ENCODE results near the gene AMD1. TPM values are rescaled to one million over a fixed set of nuclear protein-coding genes. Genes with fewer than 3 reads are reported as not detected.

AMD1 gene
- total RNA-seq, 2 donors from 2014 or later: 70.4 to 72.7 TPM

DNA sequence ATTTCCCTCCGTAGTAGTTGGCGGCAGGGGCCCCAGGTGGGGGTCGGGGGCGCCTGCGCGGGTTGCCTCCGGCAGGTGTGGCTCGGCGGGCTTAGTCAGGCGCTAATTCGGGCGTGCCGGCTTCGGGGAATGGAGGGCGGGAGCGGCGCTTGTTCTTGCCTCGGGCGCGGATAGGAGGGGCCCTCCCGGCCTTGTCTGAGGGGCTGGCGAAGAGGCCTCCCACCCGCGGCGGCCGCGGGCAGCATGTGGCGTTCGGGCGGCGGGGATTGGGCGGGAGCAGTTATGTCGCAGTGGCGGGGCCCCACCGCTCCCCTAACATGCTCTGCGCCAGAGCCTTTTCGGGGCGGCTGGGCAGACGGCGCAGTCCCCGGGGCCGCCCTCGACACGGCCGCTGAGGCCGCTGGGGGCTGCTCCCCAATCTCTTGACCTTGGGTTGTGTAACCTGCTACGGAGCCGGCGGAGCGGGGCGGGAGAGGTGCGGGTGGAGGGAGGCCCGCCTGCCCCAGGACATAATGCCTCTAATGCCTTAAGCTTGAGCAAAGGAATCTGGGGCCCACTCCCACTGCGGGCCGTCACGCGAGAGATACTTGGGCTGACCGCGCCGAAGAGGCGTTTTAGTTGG lies 1.1 kb downstream of the AMD1 start:
- Histone ChIP-seq H3K9me3 (no peaks in the 10 kb centered on the region), H3K4me3 (peak overlapping the region; percentile 90), H3K4me1 (peaks cover 24% of the 10 kb centered on the region), H3K27ac (peak overlapping the region; percentile 92), H3K36me3 (no peaks in the 10 kb centered on the region), H3K9ac (ENCODE audit: low read depth in 2 of 2, low read length in 2 of 2) (peak overlapping the region; percentile 97 to 98), H3K27me3 (no peaks in the 10 kb centered on the region)
- DNase-seq: peak; percentile 62
- TF ChIP-seq, protein P1, sequence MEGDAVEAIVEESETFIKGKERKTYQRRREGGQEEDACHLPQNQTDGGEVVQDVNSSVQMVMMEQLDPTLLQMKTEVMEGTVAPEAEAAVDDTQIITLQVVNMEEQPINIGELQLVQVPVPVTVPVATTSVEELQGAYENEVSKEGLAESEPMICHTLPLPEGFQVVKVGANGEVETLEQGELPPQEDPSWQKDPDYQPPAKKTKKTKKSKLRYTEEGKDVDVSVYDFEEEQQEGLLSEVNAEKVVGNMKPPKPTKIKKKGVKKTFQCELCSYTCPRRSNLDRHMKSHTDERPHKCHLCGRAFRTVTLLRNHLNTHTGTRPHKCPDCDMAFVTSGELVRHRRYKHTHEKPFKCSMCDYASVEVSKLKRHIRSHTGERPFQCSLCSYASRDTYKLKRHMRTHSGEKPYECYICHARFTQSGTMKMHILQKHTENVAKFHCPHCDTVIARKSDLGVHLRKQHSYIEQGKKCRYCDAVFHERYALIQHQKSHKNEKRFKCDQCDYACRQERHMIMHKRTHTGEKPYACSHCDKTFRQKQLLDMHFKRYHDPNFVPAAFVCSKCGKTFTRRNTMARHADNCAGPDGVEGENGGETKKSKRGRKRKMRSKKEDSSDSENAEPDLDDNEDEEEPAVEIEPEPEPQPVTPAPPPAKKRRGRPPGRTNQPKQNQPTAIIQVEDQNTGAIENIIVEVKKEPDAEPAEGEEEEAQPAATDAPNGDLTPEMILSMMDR (IDR thresholded peaks at IDR 0.05): no peak
- intact Hi-C loops (cut with DNase I): loop anchor here (10.0 kb wide), 2 partner anchors 191 to 351 kb away; no protein-coding TSS in a partner anchor

DNA sequence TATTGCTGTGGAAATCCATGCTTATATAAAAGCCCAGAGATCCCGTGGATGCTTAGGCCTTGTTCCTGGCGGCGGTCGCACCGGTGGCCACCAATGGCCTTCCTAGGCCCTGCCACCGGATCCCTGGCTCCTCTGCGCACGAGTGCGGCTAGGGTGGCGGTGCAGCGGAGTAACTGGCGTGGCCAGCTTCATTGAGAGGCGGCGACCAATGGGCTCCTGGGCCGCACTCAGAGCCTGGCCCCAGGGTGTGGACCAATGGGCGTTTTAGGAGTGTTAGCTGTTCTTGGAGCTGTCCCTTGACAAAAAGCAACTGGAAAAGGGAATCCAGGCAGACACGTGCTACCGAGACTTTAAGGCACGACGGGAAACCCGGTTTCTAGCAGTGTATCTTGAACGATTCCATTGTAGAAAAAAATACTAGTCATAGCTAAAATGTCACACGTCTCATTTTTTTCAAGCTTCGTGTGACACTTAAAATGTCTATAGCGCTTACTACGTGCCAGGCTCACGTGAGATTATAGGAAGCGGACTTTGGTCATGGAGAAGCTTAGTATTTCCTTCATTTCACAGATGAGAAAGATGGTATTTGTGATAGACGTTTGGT lies 1.7 kb downstream of the AMD1 start:
- Histone ChIP-seq H3K27me3 (no peaks in the 10 kb centered on the region), H3K9me3 (no peaks in the 10 kb centered on the region), H3K4me1 (peaks cover 25% of the 10 kb centered on the region), H3K9ac (ENCODE audit: low read depth in 2 of 2, low read length in 2 of 2) (peak overlapping the region; percentile 97 to 98), H3K27ac (peak overlapping the region; percentile 92), H3K36me3 (no peaks in the 10 kb centered on the region), H3K4me3 (peak overlapping the region; percentile 90)
- intact Hi-C loops (cut with DNase I): loop anchor here (10.0 kb wide), 2 partner anchors 191 to 351 kb away; no protein-coding TSS in a partner anchor
- TF ChIP-seq, protein P1 (IDR thresholded peaks at IDR 0.05): no peak
- peak; percentile 94 for DNase-seq

DNA sequence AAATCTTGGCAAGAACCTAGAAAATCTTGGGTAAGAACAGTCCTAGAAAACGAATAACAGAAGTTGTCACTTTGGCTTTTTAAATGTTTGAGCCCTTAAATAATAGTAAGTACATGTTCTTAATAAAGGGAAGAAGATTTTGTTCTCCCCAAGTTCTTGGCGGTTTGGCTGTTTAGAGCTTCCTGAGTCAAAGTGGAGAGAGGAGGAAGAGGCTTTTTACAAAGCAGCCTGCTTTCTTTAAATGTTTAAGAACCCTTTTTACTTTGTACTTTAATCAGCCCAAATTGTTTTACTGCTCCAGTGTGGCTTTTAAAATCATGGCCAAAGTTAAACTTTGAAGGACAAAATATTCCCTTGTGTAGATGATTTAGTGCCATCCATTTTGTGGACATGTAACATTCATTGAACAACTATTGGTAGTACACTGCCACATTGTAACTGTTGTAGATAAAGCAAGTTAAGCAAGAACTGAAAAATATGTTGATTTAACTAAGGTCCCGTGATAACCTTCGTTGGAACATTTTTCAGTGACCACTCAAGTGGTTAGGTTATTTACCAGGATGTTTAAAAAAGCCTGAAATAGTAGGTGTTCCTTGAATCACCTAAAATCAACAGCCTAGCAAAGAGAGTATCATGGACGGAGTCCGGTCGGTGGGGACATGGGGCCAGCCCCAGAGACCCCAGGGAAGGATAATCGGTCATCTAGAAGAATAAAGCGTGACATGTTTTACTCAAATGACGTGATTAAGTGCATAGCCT lies 2.4 kb downstream of the AMD1 start:
- Histone ChIP-seq H3K27ac (peak overlapping the region; percentile 92), H3K4me3 (peak overlapping the region; percentile 90), H3K27me3 (no peaks in the 10 kb centered on the region), H3K9me3 (no peaks in the 10 kb centered on the region), H3K4me1 (peaks cover 32% of the 10 kb centered on the region), H3K9ac (ENCODE audit: low read depth in 2 of 2, low read length in 2 of 2) (peak overlapping the region in 1 of 2 donors; percentile 97), H3K36me3 (no peaks in the 10 kb centered on the region)
- TF ChIP-seq, protein P1 (IDR thresholded peaks at IDR 0.05): no peak
- no peak for DNase-seq
- intact Hi-C loops (cut with DNase I): loop anchor here (10.0 kb wide), 2 partner anchors 192 to 352 kb away; no protein-coding TSS in a partner anchor

DNA sequence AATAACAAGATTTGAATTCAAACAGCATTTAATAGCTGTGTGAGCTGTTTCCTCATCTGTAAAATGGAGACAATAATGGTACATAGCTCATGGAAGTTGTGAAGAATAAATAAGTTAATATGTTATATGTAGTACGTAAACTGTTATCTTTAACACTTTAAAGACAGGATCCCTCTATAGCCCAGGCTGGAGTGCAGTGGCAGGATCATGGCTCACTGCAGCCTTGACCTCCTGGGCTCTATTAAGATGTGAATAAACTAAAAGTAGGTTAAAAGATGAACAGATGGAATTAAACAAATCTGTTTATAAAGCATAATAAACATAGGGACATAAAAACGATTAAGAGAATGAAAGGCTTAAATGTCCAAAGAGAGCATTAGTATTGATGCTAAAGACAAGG lies 3.0 kb downstream of the AMD1 start:
- TF ChIP-seq, protein P1 (IDR thresholded peaks at IDR 0.05): no peak
- no peaks in the 10 kb centered on the region for H3K36me3 ChIP-seq
- no peak for DNase-seq
- intact Hi-C loops (cut with DNase I): loop anchor here (10.0 kb wide), 2 partner anchors 193 to 353 kb away; no protein-coding TSS in a partner anchor
- H3K9ac ChIP-seq (ENCODE audit: low read depth in 2 of 2, low read length in 2 of 2): peak overlapping the region in 1 of 2 donors; percentile 97
- H3K27me3 ChIP-seq: no peaks in the 10 kb centered on the region
- peak overlapping the region; percentile 90 for H3K4me3 ChIP-seq
- no peaks in the 10 kb centered on the region for H3K9me3 ChIP-seq
- peaks cover 38% of the 10 kb centered on the region for H3K4me1 ChIP-seq
- H3K27ac ChIP-seq: peak overlapping the region; percentile 92

DNA sequence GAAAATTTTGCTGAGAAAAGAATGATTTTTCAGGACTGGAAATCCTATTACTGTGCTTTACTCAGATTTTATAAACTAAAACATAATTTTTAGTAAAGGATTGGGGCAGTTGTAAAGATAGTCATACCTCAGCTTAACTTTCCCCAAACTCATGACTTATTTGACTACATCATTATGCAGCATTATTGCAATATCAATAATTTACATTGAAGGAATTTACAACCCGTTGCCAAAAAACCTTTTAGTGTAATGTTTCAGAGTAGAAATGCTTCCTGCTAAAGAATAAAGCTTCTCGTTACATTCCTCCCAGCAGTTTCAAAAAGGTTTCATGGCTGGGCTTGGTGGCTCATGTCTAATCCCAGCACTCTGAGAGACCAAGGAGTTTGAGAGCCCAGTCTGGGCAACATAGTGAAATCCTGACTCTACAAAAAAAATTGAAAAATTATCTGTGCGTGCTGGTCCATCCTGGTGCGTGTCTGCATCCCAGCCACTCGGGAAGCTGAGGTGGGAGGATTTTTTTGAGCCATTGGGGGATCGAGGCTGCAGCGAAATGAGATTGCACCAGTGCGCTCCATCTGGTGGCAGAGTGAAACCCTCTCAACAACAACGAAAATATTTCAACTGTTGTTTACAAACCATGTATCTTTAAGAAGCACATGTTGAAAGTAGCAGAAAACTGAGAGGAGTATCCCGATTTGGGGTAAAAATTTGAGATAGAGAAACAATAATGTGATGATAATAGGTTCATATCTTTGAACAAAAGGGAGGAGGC lies 4.4 kb downstream of the AMD1 start:
- Histone ChIP-seq H3K9me3 (no peaks in the 10 kb centered on the region), H3K9ac (ENCODE audit: low read depth in 2 of 2, low read length in 2 of 2) (peak overlapping the region in 1 of 2 donors; percentile 41), H3K27ac (no peak overlapping the region), H3K4me3 (no peak overlapping the region), H3K27me3 (no peaks in the 10 kb centered on the region), H3K4me1 (peaks cover 44% of the 10 kb centered on the region), H3K36me3 (no peaks in the 10 kb centered on the region)
- TF ChIP-seq, protein P1 (IDR thresholded peaks at IDR 0.05): no peak
- DNase-seq: peak; percentile 27
- intact Hi-C loops (cut with DNase I): loop anchor here (10.0 kb wide), 2 partner anchors 194 to 354 kb away; no protein-coding TSS in a partner anchor
